Astrocyte (in vitro differentiated cells and primary cell): ENCODE measurements around the gene PLEKHA4. TPM values are rescaled to one million over a fixed set of nuclear protein-coding genes. Genes with fewer than 3 reads are reported as not detected.

Experiments
- DNase-seq: peaks from one replicate; pipeline ENCODE4 v3.0.0-alpha.2; 2010; ENCODE audit warnings: low read depth
- FAIRE-seq: peaks from 2 replicates; lab custom pipeline; 2011; peaks lifted over from hg19 to GRCh38; lab: Jason Lieb, UNC
- H2AFZ ChIP-seq: 2 replicates; pipeline ENCODE4 v1.6.0; 2012; ENCODE audit warnings: low read depth, low read length, inconsistent platforms
- H3K27ac ChIP-seq: 2 replicates; pipeline ENCODE4 v1.5.1; 2011; ENCODE audit warnings: low read depth, low read length, inconsistent platforms
- H3K27me3 ChIP-seq: 2 replicates; pipeline ENCODE4 v1.6.0; 2011; ENCODE audit warnings: low read length, inconsistent platforms; ENCODE audit not compliant: insufficient read depth
- H3K36me3 ChIP-seq: 2 replicates; pipeline ENCODE4 v1.5.1; 2011; ENCODE audit warnings: low read length, inconsistent platforms; ENCODE audit not compliant: insufficient read depth
- H3K4me1 ChIP-seq: 2 replicates; pipeline ENCODE4 v1.5.1; 2011; ENCODE audit warnings: low read length, inconsistent platforms; ENCODE audit not compliant: insufficient read depth
- H3K4me2 ChIP-seq: 2 replicates; pipeline ENCODE4 v1.6.0; 2012; ENCODE audit warnings: low read length, inconsistent platforms
- H3K4me3 ChIP-seq: 2 replicates; pipeline ENCODE4 v1.5.1; 2011; ENCODE audit warnings: low read depth, mild to moderate bottlenecking, low read length, inconsistent platforms; ENCODE audit not compliant: insufficient read depth
- H3K79me2 ChIP-seq: 2 replicates; pipeline ENCODE4 v1.6.0; 2012; ENCODE audit warnings: mild to moderate bottlenecking, low read length, inconsistent platforms; ENCODE audit not compliant: insufficient read depth
- H3K9ac ChIP-seq: 2 replicates; pipeline ENCODE4 v1.6.0; 2012; ENCODE audit warnings: mild to moderate bottlenecking, low read length, inconsistent platforms
- H3K9me3 ChIP-seq: 2 replicates; pipeline ENCODE4 v1.5.1; 2012; ENCODE audit warnings: low read depth, mild to moderate bottlenecking, low read length, inconsistent platforms; ENCODE audit not compliant: insufficient read depth
- H4K20me1 ChIP-seq: 2 replicates; pipeline ENCODE4 v1.6.0; 2012; ENCODE audit warnings: low read length, inconsistent platforms; ENCODE audit not compliant: insufficient read depth
- H3K27ac Mint-ChIP-seq: one replicate; pipeline ENCODE4 v1.8.0; 2021; ENCODE audit warnings: mild to moderate bottlenecking, mixed read lengths; ENCODE audit not compliant: unreplicated experiment
- H3K27me3 Mint-ChIP-seq: one replicate; pipeline ENCODE4 v1.8.0; 2021; ENCODE audit warnings: low read depth, mixed read lengths; ENCODE audit not compliant: unreplicated experiment
- H3K36me3 Mint-ChIP-seq: one replicate; pipeline ENCODE4 v1.8.0; 2021; ENCODE audit warnings: low read depth, mixed read lengths; ENCODE audit not compliant: unreplicated experiment
- H3K4me1 Mint-ChIP-seq: one replicate; pipeline ENCODE4 v1.8.0; 2021; ENCODE audit warnings: low read depth, mixed read lengths; ENCODE audit not compliant: unreplicated experiment
- H3K4me3 Mint-ChIP-seq: one replicate; pipeline ENCODE4 v1.8.0; 2021; ENCODE audit warnings: mild to moderate bottlenecking, moderate library complexity, mixed read lengths; ENCODE audit not compliant: unreplicated experiment
- H3K9me3 Mint-ChIP-seq: one replicate; pipeline ENCODE4 v1.8.0; 2021; ENCODE audit warnings: mild to moderate bottlenecking, mixed read lengths; ENCODE audit not compliant: unreplicated experiment
- CTCF ChIP-seq: IDR thresholded peaks from 2 replicates; pipeline ENCODE4 v1.5.1; 2011; ENCODE audit warnings: low read depth, mild to moderate bottlenecking, inconsistent platforms, low read length, moderate library complexity; ENCODE audit not compliant: insufficient read depth
- EZH2 ChIP-seq: IDR thresholded peaks from 2 replicates; pipeline ENCODE4 v1.6.1; 2012; ENCODE audit warnings: mild to moderate bottlenecking, low read length, inconsistent platforms; ENCODE audit not compliant: insufficient read depth
- total RNA-seq: library from RNA; stranded (reverse); gene quantifications from 2 replicates; pipeline ENCODE4 v1.2.1, GENCODE V29; 2021

PLEKHA4 gene
- total RNA-seq, 1 donor from 2014 or later, result 27.5 TPM

- DNase-seq, result no peak
- FAIRE-seq, result no peak
Observed at GRCh38 chr19:48841571-48841970, 26.8 kb downstream of the PLEKHA4 start.

GRCh38 chr19:48841047-48841446, 27.4 kb downstream of the PLEKHA4 start:
- no peak for DNase-seq
- H3K36me3 ChIP-seq, result peaks cover 4% of the 10 kb centered on the region
- H3K9ac ChIP-seq, result no peak overlapping the region
- Mint-ChIP-seq H3K9me3 (no peaks in the 10 kb centered on the region), H3K4me1 (peaks cover 7% of the 10 kb centered on the region), H3K36me3 (peaks cover 19% of the 10 kb centered on the region), H3K27ac (no peak overlapping the region), H3K4me3 (no peak overlapping the region), H3K27me3 (no peaks in the 10 kb centered on the region)
- no peaks in the 10 kb centered on the region for H3K79me2 ChIP-seq
- TF ChIP-seq CTCF (no peak), EZH2 (no peak)
- H2AFZ ChIP-seq, result no peak overlapping the region
- no peak overlapping the region for H3K4me3 ChIP-seq
- H3K27me3 ChIP-seq, result no peaks in the 10 kb centered on the region
- no peak overlapping the region for H3K27ac ChIP-seq
- no peaks in the 10 kb centered on the region for H3K9me3 ChIP-seq
- H3K4me2 ChIP-seq, result no peak overlapping the region
- FAIRE-seq, result no peak
- peaks cover 14% of the 10 kb centered on the region for H3K4me1 ChIP-seq
- no peaks in the 10 kb centered on the region for H4K20me1 ChIP-seq

More at GRCh38 chr19:48841571-48841970, 26.8 kb downstream of the PLEKHA4 start:
- Mint-ChIP-seq H3K27me3 (no peaks in the 10 kb centered on the region), H3K9me3 (no peaks in the 10 kb centered on the region), H3K4me1 (peaks cover 4% of the 10 kb centered on the region), H3K36me3 (peaks cover 17% of the 10 kb centered on the region), H3K4me3 (no peak overlapping the region), H3K27ac (no peak overlapping the region)
- H3K4me2 ChIP-seq, result no peak overlapping the region
- H3K9me3 ChIP-seq, result no peaks in the 10 kb centered on the region
- H3K4me1 ChIP-seq, result peaks cover 10% of the 10 kb centered on the region
- TF ChIP-seq EZH2 (no peak), CTCF (no peak)
- no peak overlapping the region for H3K4me3 ChIP-seq
- no peak overlapping the region for H3K27ac ChIP-seq
- no peaks in the 10 kb centered on the region for H3K27me3 ChIP-seq
- H3K36me3 ChIP-seq, result peaks cover 4% of the 10 kb centered on the region
- H3K9ac ChIP-seq, result no peak overlapping the region
- H4K20me1 ChIP-seq, result no peaks in the 10 kb centered on the region
- H3K79me2 ChIP-seq, result no peaks in the 10 kb centered on the region
- H2AFZ ChIP-seq, result no peak overlapping the region

- no peak for FAIRE-seq
- Mint-ChIP-seq H3K27ac (no peak overlapping the region), H3K4me1 (peaks cover 9% of the 10 kb centered on the region)
Observed at GRCh38 chr19:48837687-48838086, 30.7 kb downstream of the PLEKHA4 start.

More at GRCh38 chr19:48837687-48838086, 30.7 kb downstream of the PLEKHA4 start:
- no peak overlapping the region for H3K4me3 Mint-ChIP-seq
- Histone ChIP-seq H3K9me3 (no peaks in the 10 kb centered on the region), H3K27me3 (no peaks in the 10 kb centered on the region), H4K20me1 (no peaks in the 10 kb centered on the region), H3K4me3 (peak overlapping the region; percentile 57), H3K9ac (peak overlapping the region; percentile 80), H3K4me1 (peaks cover 17% of the 10 kb centered on the region), H3K4me2 (peak overlapping the region; percentile 85), H2AFZ (no peak overlapping the region), H3K27ac (no peak overlapping the region), H3K36me3 (no peaks in the 10 kb centered on the region), H3K79me2 (no peaks in the 10 kb centered on the region)
- peaks cover 14% of the 10 kb centered on the region for H3K36me3 Mint-ChIP-seq
- no peaks in the 10 kb centered on the region for H3K27me3 Mint-ChIP-seq
- no peak for TF ChIP-seq CTCF
- no peak for TF ChIP-seq EZH2
- H3K9me3 Mint-ChIP-seq, result no peaks in the 10 kb centered on the region
- DNase-seq, result no peak
